ENCODE results near the gene ITGA2B.

GRCh38 chr17:44374306-44375195, 14.9 kb downstream of the ITGA2B start:
- no peak for TF ChIP-seq EZH2 (IDR thresholded peaks at IDR 0.05; ENCODE audit: insufficient read depth, poor library complexity, severe bottlenecking)
- no peak for TF ChIP-seq EZH2phosphoT487 (IDR thresholded peaks at IDR 0.05; ENCODE audit: insufficient read depth, low read depth)

All from GM23248 (cell line).